Vagina (tissue), 2 donors: ENCODE results near the gene MRGPRD.

ENCODE experiments used
- CTCF ChIP-seq, 3 experiments: fragments of 450-650 bp in 2 of 3; fragments of 200-600 bp in 1 of 3; sonication (generic) in 1 of 3; IDR thresholded peaks; one replicate each; pipeline ENCODE4 v1.5.1; 2017 to 2019; ENCODE audit warnings: antibody characterized with exemption in 3 of 3, mild to moderate bottlenecking in 2 of 3, moderate library complexity in 2 of 3
- POLR2A ChIP-seq, 2 donors: fragments of 450-650 bp; IDR thresholded peaks; one replicate each; pipeline ENCODE4 v1.6.1; 2017; ENCODE audit warnings: antibody characterized with exemption in 2 of 2, mild to moderate bottlenecking in 2 of 2, moderate library complexity in 2 of 2
- POLR2AphosphoS5 ChIP-seq, 2 donors: sonication (generic); formaldehyde crosslinking; IDR thresholded peaks; one replicate each; pipeline ENCODE4 v1.9.0; 2017; ENCODE audit warnings: antibody characterized with exemption in 2 of 2, mild to moderate bottlenecking in 2 of 2, low read depth in 1 of 2; ENCODE audit not compliant: insufficient read depth in 1 of 2

GRCh38 chr11:69009441-69010211 lies 28.8 kb upstream of the MRGPRD start:
- TF ChIP-seq POLR2A (IDR thresholded peaks at IDR 0.05) = no peak
- no peak for TF ChIP-seq CTCF (IDR thresholded peaks at IDR 0.05)
- TF ChIP-seq POLR2AphosphoS5 (IDR thresholded peaks at IDR 0.05; ENCODE audit: insufficient read depth in 1 of 2, low read depth in 1 of 2) = no peak
